22Rv1 (cell line): Measurements from ENCODE around the gene NPM3.

Source experiments
- CTCF ChIP-seq: fragments of 450-650 bp; IDR thresholded peaks from 2 replicates; pipeline ENCODE4 v1.5.1; 2017; ENCODE audit warnings: mild to moderate bottlenecking
- ZFX ChIP-seq: fragments of 450-650 bp; IDR thresholded peaks from 2 replicates; pipeline ENCODE4 v1.6.1; 2017; ENCODE audit warnings: antibody characterized with exemption, borderline replicate concordance

- TF ChIP-seq CTCF: no peak
- TF ChIP-seq ZFX: no peak
Observed at GRCh38 chr10:101782811-101783735, at the start of gene NPM3.
